Measurements from ENCODE around the gene ATF7. TPM values are rescaled to one million over a fixed set of nuclear protein-coding genes. Genes with fewer than 3 reads are reported as not detected.

The ATF7 gene
- total and polyA plus RNA-seq, 2 donors (not counting 1 experiment from before 2014, with no cell fraction given): 11.4 to 24.7 TPM

GRCh38 chr12:53500142-53500775 is 125.9 kb downstream of the ATF7 start:
- DNase-seq (ENCODE audit: low read depth in 2 of 2): peak; percentile 56 to 92
- Histone ChIP-seq H3K36me3 (ENCODE audit: control insufficient read depth, insufficient read depth, low read length) (peaks cover 15% of the 10 kb centered on the region), H3K79me2 (ENCODE audit: control insufficient read depth, insufficient read depth, low read length) (peaks cover 38% of the 10 kb centered on the region), H4K20me1 (ENCODE audit: control insufficient read depth, extremely low read depth, insufficient read depth, low read length) (no peaks in the 10 kb centered on the region), H3K9me3 (ENCODE audit: control insufficient read depth, insufficient read depth, low read depth, low read length) (no peaks in the 10 kb centered on the region), H3K4me2 (ENCODE audit: extremely low read depth, insufficient read depth, low read length) (peak overlapping the region; percentile 92), H3K4me1 (ENCODE audit: control insufficient read depth, extremely low read depth, insufficient read depth, low read length) (peaks cover 22% of the 10 kb centered on the region), H3K27ac (ENCODE audit: insufficient read depth, low read length) (peak overlapping the region; percentile 93), H2AFZ (ENCODE audit: low read length) (no peak overlapping the region), H3K9ac (ENCODE audit: insufficient read depth, low read length) (peak overlapping the region; percentile 81), H3K27me3 (ENCODE audit: control insufficient read depth, insufficient read depth, low read length) (no peaks in the 10 kb centered on the region), H3K4me3 (replicated peaks in 1 of 4; ENCODE audit: control extremely low read depth in 1 of 4, insufficient read depth in 1 of 4, low read depth in 3 of 4, low read length in 4 of 4) (peak overlapping the region; percentile 33 to 96 (median 76))
- no peak for TF ChIP-seq CTCF (conservative IDR thresholded peaks at IDR 0.05 in 1 of 2, IDR thresholded peaks at IDR 0.05 in 1 of 2; ENCODE audit: low read depth in 1 of 2, low read length in 2 of 2)
- no peak for TF ChIP-seq EZH2 (IDR thresholded peaks at IDR 0.05; ENCODE audit: low read length, missing control alignments)

GRCh38 chr12:53499266-53500141 is 126.7 kb downstream of the ATF7 start, which contains the start of gene MAP3K12:
MAP3K12 (minus strand) TSS chr12:53499458; CDS start chr12:53487391, 12,067 bp downstream.
- H3K9ac ChIP-seq (ENCODE audit: insufficient read depth, low read length): peak within 1 kb of the TSS; percentile 81
- peak within 1 kb of the TSS; percentile 93 for H3K27ac ChIP-seq (ENCODE audit: insufficient read depth, low read length)
- no peaks in the 10 kb centered on the region for H3K27me3 ChIP-seq (ENCODE audit: control insufficient read depth, insufficient read depth, low read length)
- no peaks in the 10 kb centered on the region for H3K9me3 ChIP-seq (ENCODE audit: control insufficient read depth, insufficient read depth, low read depth, low read length)
- peak within 1 kb of the TSS; percentile 33 for H2AFZ ChIP-seq (ENCODE audit: low read length)
- H3K4me1 ChIP-seq (ENCODE audit: control insufficient read depth, extremely low read depth, insufficient read depth, low read length): peaks cover 21% of the 10 kb centered on the region
- peak within 1 kb of the TSS; percentile 33 to 96 (median 76) for H3K4me3 ChIP-seq (replicated peaks in 1 of 4; ENCODE audit: control extremely low read depth in 1 of 4, insufficient read depth in 1 of 4, low read depth in 3 of 4, low read length in 4 of 4)
- TF ChIP-seq EZH2 (IDR thresholded peaks at IDR 0.05; ENCODE audit: low read length, missing control alignments) (no peak), CTCF (conservative IDR thresholded peaks at IDR 0.05 in 1 of 2, IDR thresholded peaks at IDR 0.05 in 1 of 2; ENCODE audit: low read depth in 1 of 2, low read length in 2 of 2) (peak in 1 of 2 donors; percentile 3)
- peak within 1 kb of the TSS; percentile 92 for H3K4me2 ChIP-seq (ENCODE audit: extremely low read depth, insufficient read depth, low read length)
- H4K20me1 ChIP-seq (ENCODE audit: control insufficient read depth, extremely low read depth, insufficient read depth, low read length): no peaks in the 10 kb centered on the region
- peak; percentile 59 to 77 for DNase-seq (ENCODE audit: low read depth in 2 of 2)
- peaks cover 12% of the 10 kb centered on the region for H3K36me3 ChIP-seq (ENCODE audit: control insufficient read depth, insufficient read depth, low read length)
- peaks cover 38% of the 10 kb centered on the region for H3K79me2 ChIP-seq (ENCODE audit: control insufficient read depth, insufficient read depth, low read length)

GRCh38 chr12:53498235-53498630 is 127.9 kb downstream of the ATF7 start:
- Histone ChIP-seq H3K27me3 (ENCODE audit: control insufficient read depth, insufficient read depth, low read length) (no peaks in the 10 kb centered on the region), H3K27ac (ENCODE audit: insufficient read depth, low read length) (no peak overlapping the region), H3K4me2 (ENCODE audit: extremely low read depth, insufficient read depth, low read length) (peak overlapping the region; percentile 80)

More at GRCh38 chr12:53498235-53498630, 127.9 kb downstream of the ATF7 start:
- Histone ChIP-seq H2AFZ (ENCODE audit: low read length) (no peak overlapping the region), H3K9me3 (ENCODE audit: control insufficient read depth, insufficient read depth, low read depth, low read length) (no peaks in the 10 kb centered on the region), H3K79me2 (ENCODE audit: control insufficient read depth, insufficient read depth, low read length) (peaks cover 36% of the 10 kb centered on the region), H4K20me1 (ENCODE audit: control insufficient read depth, extremely low read depth, insufficient read depth, low read length) (no peaks in the 10 kb centered on the region), H3K36me3 (ENCODE audit: control insufficient read depth, insufficient read depth, low read length) (peaks cover 4% of the 10 kb centered on the region), H3K9ac (ENCODE audit: insufficient read depth, low read length) (no peak overlapping the region), H3K4me1 (ENCODE audit: control insufficient read depth, extremely low read depth, insufficient read depth, low read length) (peaks cover 27% of the 10 kb centered on the region), H3K4me3 (replicated peaks in 1 of 4; ENCODE audit: control extremely low read depth in 1 of 4, insufficient read depth in 1 of 4, low read depth in 3 of 4, low read length in 4 of 4) (peak overlapping the region; percentile 33 to 85 (median 68))
- TF ChIP-seq EZH2 (IDR thresholded peaks at IDR 0.05; ENCODE audit: low read length, missing control alignments): no peak
- TF ChIP-seq CTCF (conservative IDR thresholded peaks at IDR 0.05 in 1 of 2, IDR thresholded peaks at IDR 0.05 in 1 of 2; ENCODE audit: low read depth in 1 of 2, low read length in 2 of 2): no peak
- DNase-seq (ENCODE audit: low read depth in 2 of 2): no peak
